ENCODE measurements around the gene NF1.

- no peak for TF ChIP-seq CTCF (IDR thresholded peaks at IDR 0.05 in 4 of 5, conservative IDR thresholded peaks at IDR 0.05 in 1 of 5)
- no peak for TF ChIP-seq POLR2A (IDR thresholded peaks at IDR 0.05)
Observed at GRCh38 chr17:31064707-31065106, 30.1 kb upstream of the NF1 start.
